Endothelial cell of umbilical vein (primary cell): ENCODE results near the gene SLCO2A1. TPM values are rescaled to one million over a fixed set of nuclear protein-coding genes. Genes with fewer than 3 reads are reported as not detected.

Source experiments
- BruUV-seq: library from RNA; stranded (reverse); fragments of 400-500 nt; replicated peaks from 2 replicates; lab custom pipeline; 2021; lab: Mats Ljungman, UMichigan
- CTCF ChIA-PET: fragments of 300-600, 350-600 bp; sonication (Branson Sonifier 250); formaldehyde crosslinking; loops from one replicate; lab custom pipeline; 2021; ENCODE audit warnings: antibody characterized with exemption, inconsistent platforms; lab: Charles Lee
- POLR2A ChIA-PET: fragments of 300-600, 350-600 bp; sonication (Branson Sonifier 250); formaldehyde crosslinking; loops from one replicate; lab custom pipeline; 2021; ENCODE audit warnings: antibody characterized with exemption, inconsistent platforms; lab: Charles Lee
- DNase-seq: peaks from one replicate; pipeline ENCODE4 v3.0.0-alpha.2; 2011; ENCODE audit warnings: low read depth, low spot score
- FAIRE-seq: peaks from 2 replicates; lab custom pipeline; 2011; peaks lifted over from hg19 to GRCh38; lab: Jason Lieb, UNC
- H2AFZ ChIP-seq: 2 replicates; pipeline ENCODE4 v1.6.0; 2012; ENCODE audit warnings: low read depth, low read length, control low read depth, inconsistent platforms
- H3K27ac ChIP-seq: 2 replicates; pipeline ENCODE4 v1.5.1; 2011; ENCODE audit warnings: low read depth, mild to moderate bottlenecking, control low read depth, low read length, moderate library complexity; ENCODE audit not compliant: insufficient read depth
- H3K27me3 ChIP-seq, 2 experiments: 2 replicates each; pipeline versions ENCODE4 v1.6.0 to v1.6.1; 2011; ENCODE audit warnings: low read length in 2 of 2, mixed read lengths in 1 of 2; ENCODE audit not compliant: control insufficient read depth in 2 of 2, insufficient read depth in 2 of 2
- H3K36me3 ChIP-seq, 2 experiments: 2 replicates in 1 of 2; 3 replicates in 1 of 2; pipeline ENCODE4 v1.5.1; 2011; ENCODE audit warnings: low read length in 2 of 2, mild to moderate bottlenecking in 1 of 2, moderate library complexity in 1 of 2; ENCODE audit not compliant: control insufficient read depth in 2 of 2, insufficient read depth in 2 of 2; ENCODE audit errors: extremely low read depth in 1 of 2
- H3K4me1 ChIP-seq: 3 replicates; pipeline ENCODE4 v1.5.1; 2011; ENCODE audit warnings: mild to moderate bottlenecking, low read length; ENCODE audit not compliant: control insufficient read depth, insufficient read depth; ENCODE audit errors: extremely low read depth
- H3K4me2 ChIP-seq: 2 replicates; pipeline ENCODE4 v1.6.1; 2011; ENCODE audit warnings: low read length, control low read depth, mixed read lengths; ENCODE audit not compliant: insufficient read depth
- H3K4me3 ChIP-seq, 3 experiments: fragments of 200-600 bp in 1 of 3; sonication (generic), shearing (Covaris generic) in 1 of 3; replicated peaks in 1 of 3; 2 replicates each; pipeline ENCODE4 v1.5.1; 2011 to 2016; ENCODE audit warnings: control low read depth in 3 of 3, low read length in 3 of 3, mild to moderate bottlenecking in 2 of 3, inconsistent platforms in 1 of 3, low read depth in 1 of 3, moderate library complexity in 1 of 3; ENCODE audit not compliant: insufficient read depth in 1 of 3
- H3K79me2 ChIP-seq: 2 replicates; pipeline ENCODE4 v1.6.0; 2012; ENCODE audit warnings: low read length, inconsistent platforms; ENCODE audit not compliant: control insufficient read depth, insufficient read depth
- H3K9ac ChIP-seq: replicated peaks from 2 replicates; pipeline ENCODE3; 2011; ENCODE audit warnings: low read length, control low read depth; ENCODE audit not compliant: insufficient read depth; ENCODE audit errors: extremely low read depth
- H3K9me1 ChIP-seq: replicated peaks from 3 replicates; pipeline ENCODE4 v1.6.0; 2011; ENCODE audit warnings: mild to moderate bottlenecking, low read length; ENCODE audit not compliant: control insufficient read depth, insufficient read depth; ENCODE audit errors: extremely low read depth
- H3K9me3 ChIP-seq: replicated peaks from 2 replicates; pipeline ENCODE4 v1.5.1; 2012; ENCODE audit warnings: low read length, inconsistent platforms; ENCODE audit not compliant: control insufficient read depth, insufficient read depth
- H4K20me1 ChIP-seq: replicated peaks from 2 replicates; pipeline ENCODE3; 2011; ENCODE audit warnings: mild to moderate bottlenecking, low read length; ENCODE audit not compliant: control insufficient read depth, insufficient read depth; ENCODE audit errors: extremely low read depth
- CTCF ChIP-seq, 2 donors: IDR thresholded peaks; 1 replicate in 1 of 2; 2 replicates in 1 of 2; pipeline ENCODE4 v1.5.1; 2011; ENCODE audit warnings: low read length in 2 of 2, mild to moderate bottlenecking in 2 of 2, moderate library complexity in 2 of 2, control low read depth in 1 of 2, inconsistent platforms in 1 of 2, low read depth in 1 of 2; ENCODE audit not compliant: insufficient read depth in 1 of 2; ENCODE audit errors: extremely low read depth in 1 of 2
- EZH2 ChIP-seq: IDR thresholded peaks from 2 replicates; pipeline ENCODE4 v1.6.1; 2012; ENCODE audit warnings: borderline replicate concordance, low read depth, mild to moderate bottlenecking, moderate library complexity, low read length, inconsistent platforms; ENCODE audit not compliant: severe bottlenecking
- FOS ChIP-seq: IDR thresholded peaks from 2 replicates; pipeline ENCODE4 v1.6.1; 2011; ENCODE audit warnings: mild to moderate bottlenecking, low read length, moderate library complexity, borderline replicate concordance; ENCODE audit not compliant: insufficient read depth
- GATA2 ChIP-seq: IDR thresholded peaks from 2 replicates; pipeline ENCODE4 v1.7.0; 2011; ENCODE audit warnings: low read depth, mild to moderate bottlenecking, moderate library complexity, mixed read lengths, low read length; ENCODE audit not compliant: insufficient read length, insufficient read depth
- JUN ChIP-seq: IDR thresholded peaks from 2 replicates; pipeline ENCODE4 v1.6.1; 2011; ENCODE audit warnings: borderline replicate concordance, low read depth; ENCODE audit not compliant: insufficient read length, insufficient read depth
- MAX ChIP-seq: IDR thresholded peaks from 2 replicates; pipeline ENCODE4 v1.6.1; 2011; ENCODE audit not compliant: insufficient read depth, insufficient read length
- MYC ChIP-seq: IDR thresholded peaks from one replicate; pipeline ENCODE4 v1.6.1; 2011; ENCODE audit warnings: mild to moderate bottlenecking, low read depth, low read length
- POLR2A ChIP-seq: IDR thresholded peaks from 2 replicates; pipeline ENCODE4 v1.6.1; 2012; ENCODE audit warnings: low read depth, mild to moderate bottlenecking, control low read depth, low read length
- POLR2AphosphoS5 ChIP-seq: IDR thresholded peaks from 2 replicates; pipeline ENCODE4 v1.6.1; 2012; ENCODE audit warnings: low read depth, mild to moderate bottlenecking, control low read depth, low read length, moderate library complexity; ENCODE audit not compliant: insufficient read depth
- dilution Hi-C: fragments of 300-500 bp; cut with MboI; formaldehyde crosslinking; loops from one replicate; pipeline ENCODE4 v1.15.0; 2019; ENCODE audit warnings: low sequenced_read_pairs; ENCODE audit not compliant: extremely low pct_ligation_motif_present
- intact Hi-C: fragments of 100-400 bp; cut with micrococcal nuclease; formaldehyde crosslinking; loops from one replicate; pipeline ENCODE4 v1.10.0; 2022
- polyA plus RNA-seq, 4 experiments: library from polyadenylated mRNA; depleted of rRNA in 3 of 4; stranded (reverse) in 3 of 4; unstranded in 1 of 4; fragments of >200 nt; gene quantifications; 2 replicates each; pipeline versions ENCODE4 v1.2.1 to v1.2.3, GENCODE V29; 2011 to 2012; ENCODE audit warnings: missing spikeins in 1 of 4
- total RNA-seq: library from RNA; stranded (reverse); gene quantifications from 2 replicates; pipeline ENCODE4 v1.2.3, GENCODE V29; 2021

SLCO2A1 gene
- total and polyA plus RNA-seq, 2 donors (not counting 3 experiments of a cell fraction or from before 2014, with no cell fraction given), result 1.4 to 11.9 TPM

- CTCF ChIA-PET, result interaction anchor here (1.3 kb wide), 1 partner anchor 84 kb away, joined by 3 read pairs; no protein-coding TSS in a partner anchor
- H4K20me1 ChIP-seq, result no peaks in the 10 kb centered on the region
These were observed 15.5 kb downstream of the SLCO2A1 start for GRCh38 chr3:134014270-134014669.

More at GRCh38 chr3:134014270-134014669, 15.5 kb downstream of the SLCO2A1 start:
- POLR2A ChIA-PET, result no interaction called here
- H3K9ac ChIP-seq, result no peak overlapping the region
- no peaks in the 10 kb centered on the region for H3K79me2 ChIP-seq
- H3K27me3 ChIP-seq, result no peaks in the 10 kb centered on the region
- intact Hi-C loops, result no loop called here
- no TSS peak for BruUV-seq
- H3K4me3 ChIP-seq, result no peak overlapping the region
- dilution Hi-C loops, result no loop called here
- H3K4me2 ChIP-seq, result no peak overlapping the region
- no peaks in the 10 kb centered on the region for H3K9me3 ChIP-seq
- peaks cover 18% of the 10 kb centered on the region for H3K4me1 ChIP-seq
- H3K27ac ChIP-seq, result no peak overlapping the region
- no peak for TF ChIP-seq GATA2
- TF ChIP-seq JUN, result no peak
- no peak for TF ChIP-seq EZH2
- no peak for TF ChIP-seq POLR2A
- TF ChIP-seq POLR2AphosphoS5, result no peak
- TF ChIP-seq MYC, result no peak
- no peak for TF ChIP-seq FOS
- TF ChIP-seq CTCF (IDR thresholded peaks at IDR 0.05; ENCODE audit: extremely low read depth in 1 of 2, insufficient read depth in 1 of 2, low read depth in 1 of 2, low read length in 2 of 2), result no peak
- TF ChIP-seq MAX, result no peak
- no peak for DNase-seq
- H3K9me1 ChIP-seq, result no peaks in the 10 kb centered on the region
- no peak overlapping the region for H2AFZ ChIP-seq
- FAIRE-seq, result no peak
- no peaks in the 10 kb centered on the region for H3K36me3 ChIP-seq
